ENCODE data around the gene TEN1. TPM values are rescaled to one million over a fixed set of nuclear protein-coding genes. Genes with fewer than 3 reads are reported as not detected.

The TEN1 gene
- total and polyA plus RNA-seq, 2 of the 13 experiments (the other 11 are each of a cell fraction or from before 2014, with no cell fraction given): 18.0 to 21.3 TPM

DNA sequence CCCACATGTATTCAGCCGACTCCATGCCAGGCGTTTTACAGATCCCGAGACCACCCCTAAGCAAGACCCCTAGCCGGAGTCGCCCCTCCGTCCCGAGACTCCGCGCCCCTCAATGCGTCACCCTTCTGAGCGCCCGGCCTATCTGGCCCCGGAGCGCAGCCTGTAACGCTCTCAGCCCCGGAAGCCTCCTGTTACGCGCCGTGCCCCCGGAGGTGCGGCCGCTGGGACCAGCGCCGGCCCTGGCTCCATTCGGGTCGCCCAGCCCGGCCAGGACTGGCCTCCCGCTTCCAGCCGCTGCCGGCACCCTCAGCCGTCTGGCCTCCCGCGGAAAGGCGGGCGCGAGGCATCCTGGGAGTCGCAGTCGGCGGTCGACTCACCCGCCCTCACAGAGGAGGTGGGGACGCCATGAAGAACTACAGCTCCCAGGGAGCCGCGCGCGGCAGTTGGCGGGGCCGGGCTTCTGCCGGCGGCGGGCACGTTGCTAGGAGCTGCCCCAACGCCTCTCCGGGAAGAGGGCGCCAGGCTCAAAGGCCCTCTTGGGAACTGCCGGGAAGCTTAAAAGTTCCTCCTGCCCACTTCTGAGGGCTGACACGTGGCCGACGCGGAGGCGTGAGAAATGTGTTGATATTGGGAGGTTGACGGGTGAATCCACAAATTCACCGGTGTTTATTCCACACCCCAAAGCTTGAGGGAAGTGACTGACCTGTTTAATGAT is 38.2 kb upstream of the TEN1 start, which contains the start of gene FBF1 (continued):
- peak; percentile 94 for TF ChIP-seq ZNF543 (CRISPR knock-in tag; IDR thresholded peaks at IDR 0.05)
- TF ChIP-seq, protein P1, sequence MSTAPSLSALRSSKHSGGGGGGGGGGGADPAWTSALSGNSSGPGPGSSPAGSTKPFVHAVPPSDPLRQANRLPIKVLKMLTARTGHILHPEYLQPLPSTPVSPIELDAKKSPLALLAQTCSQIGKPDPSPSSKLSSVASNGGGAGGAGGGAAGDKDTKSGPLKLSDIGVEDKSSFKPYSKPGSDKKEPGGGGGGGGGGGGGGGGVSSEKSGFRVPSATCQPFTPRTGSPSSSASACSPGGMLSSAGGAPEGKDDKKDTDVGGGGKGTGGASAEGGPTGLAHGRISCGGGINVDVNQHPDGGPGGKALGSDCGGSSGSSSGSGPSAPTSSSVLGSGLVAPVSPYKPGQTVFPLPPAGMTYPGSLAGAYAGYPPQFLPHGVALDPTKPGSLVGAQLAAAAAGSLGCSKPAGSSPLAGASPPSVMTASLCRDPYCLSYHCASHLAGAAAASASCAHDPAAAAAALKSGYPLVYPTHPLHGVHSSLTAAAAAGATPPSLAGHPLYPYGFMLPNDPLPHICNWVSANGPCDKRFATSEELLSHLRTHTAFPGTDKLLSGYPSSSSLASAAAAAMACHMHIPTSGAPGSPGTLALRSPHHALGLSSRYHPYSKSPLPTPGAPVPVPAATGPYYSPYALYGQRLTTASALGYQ (CRISPR knock-in tag; IDR thresholded peaks at IDR 0.05): peak; percentile 70; the same call in 1 of the 2 replicates
- TF ChIP-seq REL (CRISPR knock-in tag; conservative IDR thresholded peaks at IDR 0.05): peak; percentile 51; the same call in 1 of the 2 replicates
- peak; percentile 90 for TF ChIP-seq KAT8 (CRISPR knock-in tag; IDR thresholded peaks at IDR 0.05)
- peak; percentile 70 for TF ChIP-seq RAD21 (CRISPR knock-in tag; IDR thresholded peaks at IDR 0.05)
- TF ChIP-seq PAXIP1 (CRISPR knock-in tag; conservative IDR thresholded peaks at IDR 0.05): peak; percentile 70
- TF ChIP-seq ZNF30 (CRISPR knock-in tag; IDR thresholded peaks at IDR 0.05): 0 out of 2 replicates have a peak, but pooled peaks have one; percentile 77
- peak; percentile 85; the same call in 1 of the 2 replicates for TF ChIP-seq SALL2 (CRISPR knock-in tag; IDR thresholded peaks at IDR 0.05)
- 0 out of 2 replicates have a peak, but pooled peaks have one; percentile 28 for TF ChIP-seq IRX3 (CRISPR knock-in tag; IDR thresholded peaks at IDR 0.05; ENCODE audit: borderline replicate concordance, low read depth)
- TF ChIP-seq HBP1 (CRISPR knock-in tag; IDR thresholded peaks at IDR 0.05; ENCODE audit: low read depth): peak; percentile 89
- 0 out of 2 replicates have a peak, but pooled peaks have one; percentile 29 for TF ChIP-seq MYNN (CRISPR knock-in tag; IDR thresholded peaks at IDR 0.05; ENCODE audit: low read depth)
- TF ChIP-seq SIN3A (IDR thresholded peaks at IDR 0.05; ENCODE audit: borderline replicate concordance, low read depth, low read length): peak; percentile 98
- peak; percentile 97 for TF ChIP-seq ARHGAP35 (CRISPR knock-in tag; IDR thresholded peaks at IDR 0.05; ENCODE audit: borderline replicate concordance)
- TF ChIP-seq, protein P2, sequence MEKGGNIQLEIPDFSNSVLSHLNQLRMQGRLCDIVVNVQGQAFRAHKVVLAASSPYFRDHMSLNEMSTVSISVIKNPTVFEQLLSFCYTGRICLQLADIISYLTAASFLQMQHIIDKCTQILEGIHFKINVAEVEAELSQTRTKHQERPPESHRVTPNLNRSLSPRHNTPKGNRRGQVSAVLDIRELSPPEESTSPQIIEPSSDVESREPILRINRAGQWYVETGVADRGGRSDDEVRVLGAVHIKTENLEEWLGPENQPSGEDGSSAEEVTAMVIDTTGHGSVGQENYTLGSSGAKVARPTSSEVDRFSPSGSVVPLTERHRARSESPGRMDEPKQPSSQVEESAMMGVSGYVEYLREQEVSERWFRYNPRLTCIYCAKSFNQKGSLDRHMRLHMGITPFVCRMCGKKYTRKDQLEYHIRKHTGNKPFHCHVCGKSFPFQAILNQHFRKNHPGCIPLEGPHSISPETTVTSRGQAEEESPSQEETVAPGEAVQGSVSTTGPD (CRISPR knock-in tag; IDR thresholded peaks at IDR 0.05): no peak
- TF ChIP-seq YEATS4 (CRISPR knock-in tag; IDR thresholded peaks at IDR 0.05; ENCODE audit: borderline replicate concordance): peak; percentile 65; the same call in 1 of the 2 replicates
- TF ChIP-seq ONECUT2 (CRISPR knock-in tag; IDR thresholded peaks at IDR 0.05): no peak
- peak; percentile 96; the same call in 1 of the 2 replicates for TF ChIP-seq ZNF678 (CRISPR knock-in tag; IDR thresholded peaks at IDR 0.05)
- TF ChIP-seq, protein P3, sequence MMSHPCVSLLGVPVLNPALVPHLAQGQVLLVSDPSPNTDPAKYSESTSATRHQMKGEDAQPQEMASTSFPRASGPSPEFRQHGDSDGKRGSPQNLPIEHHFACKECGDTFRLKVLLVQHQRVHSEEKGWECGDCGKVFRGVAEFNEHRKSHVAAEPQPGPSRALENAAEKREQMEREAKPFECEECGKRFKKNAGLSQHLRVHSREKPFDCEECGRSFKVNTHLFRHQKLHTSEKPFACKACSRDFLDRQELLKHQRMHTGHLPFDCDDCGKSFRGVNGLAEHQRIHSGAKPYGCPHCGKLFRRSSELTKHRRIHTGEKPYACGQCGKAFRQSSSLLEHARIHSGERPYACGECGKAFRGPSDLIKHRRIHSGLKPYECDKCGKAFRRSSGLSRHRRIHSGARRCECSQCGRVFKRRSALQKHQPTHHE (CRISPR knock-in tag; IDR thresholded peaks at IDR 0.05; ENCODE audit: borderline replicate concordance): peak; percentile 94; the same call in 1 of the 2 replicates

Measured in HepG2 (cell line).